Naive thymus-derived CD4-positive, alpha-beta T cell (primary cell): Measurements from ENCODE around the gene SLC16A2. TPM values are rescaled to one million over a fixed set of nuclear protein-coding genes. Genes with fewer than 3 reads are reported as not detected.

Source experiments
- ATAC-seq: fragments of 150-1000 bp; cut with Tn5 transposase; 2 replicates; pipeline ENCODE4 v1.10.0; 2021; ENCODE audit warnings: mild to moderate bottlenecking, moderate library complexity
- CTCF ChIA-PET: fragments of 350-600 bp; sonication (Branson Sonifier 250); formaldehyde crosslinking; loops from one replicate; lab custom pipeline; 2021; ENCODE audit warnings: antibody characterized with exemption; lab: Charles Lee
- POLR2A ChIA-PET: fragments of 350-600 bp; sonication (Branson Sonifier 250); formaldehyde crosslinking; loops from one replicate; lab custom pipeline; 2021; ENCODE audit warnings: antibody characterized with exemption, inconsistent platforms; lab: Charles Lee
- DNase-seq, 9 donors: peaks; one replicate each; pipeline versions ENCODE4 v3.0.0 to v3.0.0-alpha.2; 2020 to 2022; ENCODE audit warnings: mixed read lengths in 1 of 9
- H3K27ac ChIP-seq: one replicate; pipeline ENCODE4 v1.7.0; 2013; ENCODE audit warnings: mild to moderate bottlenecking, low read depth, low read length, moderate library complexity
- H3K27me3 ChIP-seq, 2 donors: one replicate each; pipeline ENCODE4 v1.7.0; 2013; ENCODE audit warnings: low read length in 2 of 2, mild to moderate bottlenecking in 2 of 2, moderate library complexity in 2 of 2; ENCODE audit not compliant: control insufficient read depth in 2 of 2, insufficient read depth in 2 of 2
- H3K36me3 ChIP-seq, 3 experiments: 1 replicate in 2 of 3; 2 replicates in 1 of 3; pipeline ENCODE4 v1.7.0; 2013; ENCODE audit warnings: low read length in 3 of 3, mild to moderate bottlenecking in 3 of 3, moderate library complexity in 1 of 3; ENCODE audit not compliant: insufficient read depth in 3 of 3, control insufficient read depth in 2 of 3
- H3K4me1 ChIP-seq, 2 donors: one replicate each; pipeline ENCODE4 v1.7.0; 2013; ENCODE audit warnings: low read length in 2 of 2, mild to moderate bottlenecking in 2 of 2, moderate library complexity in 1 of 2; ENCODE audit not compliant: control insufficient read depth in 2 of 2, insufficient read depth in 2 of 2
- H3K4me3 ChIP-seq: 2 replicates; pipeline ENCODE4 v1.7.0; 2013; ENCODE audit warnings: mild to moderate bottlenecking, low read length
- H3K9me3 ChIP-seq, 3 experiments: 1 replicate in 2 of 3; 2 replicates in 1 of 3; pipeline ENCODE4 v1.7.0; 2013; ENCODE audit warnings: low read length in 3 of 3; ENCODE audit not compliant: control insufficient read depth in 2 of 3
- H3K27ac Mint-ChIP-seq, 9 donors: one replicate each; pipeline ENCODE4 v1.8.0; 2020 to 2022; ENCODE audit warnings: mixed read lengths in 9 of 9, mild to moderate bottlenecking in 8 of 9, moderate library complexity in 5 of 9, inconsistent platforms in 2 of 9
- H3K27me3 Mint-ChIP-seq, 5 donors: one replicate each; pipeline ENCODE4 v1.8.0; 2021 to 2022; ENCODE audit warnings: mixed read lengths in 5 of 5, mild to moderate bottlenecking in 1 of 5
- H3K36me3 Mint-ChIP-seq, 5 donors: one replicate each; pipeline ENCODE4 v1.8.0; 2020 to 2022; ENCODE audit warnings: mixed read lengths in 5 of 5, mild to moderate bottlenecking in 3 of 5, inconsistent platforms in 1 of 5
- H3K4me1 Mint-ChIP-seq, 7 donors: one replicate each; pipeline ENCODE4 v1.8.0; 2020 to 2022; ENCODE audit warnings: mixed read lengths in 7 of 7, mild to moderate bottlenecking in 3 of 7, inconsistent platforms in 1 of 7
- H3K4me3 Mint-ChIP-seq, 10 donors: one replicate each; pipeline ENCODE4 v1.8.0; 2020 to 2022; ENCODE audit warnings: mild to moderate bottlenecking in 10 of 10, mixed read lengths in 10 of 10, moderate library complexity in 6 of 10, inconsistent platforms in 2 of 10
- H3K9me3 Mint-ChIP-seq, 11 donors: one replicate each; pipeline ENCODE4 v1.8.0; 2020 to 2022; ENCODE audit warnings: mixed read lengths in 11 of 11, mild to moderate bottlenecking in 4 of 11, inconsistent platforms in 1 of 11, moderate library complexity in 1 of 11
- intact Hi-C, 2 donors: fragments of 100-400 bp; cut with micrococcal nuclease; formaldehyde crosslinking; loops; one replicate each; pipeline ENCODE4 v1.15.1; 2023
- polyA plus RNA-seq, 2 donors: library from polyadenylated mRNA; unstranded; fragments of 300-500 nt; fragmentation: Illumina TruSeq; gene quantifications; one replicate each; pipeline ENCODE4 v1.2.3, GENCODE V29; 2021
- total RNA-seq, 6 experiments: library from RNA in 5 of 6; stranded (reverse) in 5 of 6; gene quantifications; 1 replicate in 5 of 6; 2 replicates in 1 of 6; pipeline ENCODE4 v1.2.3 and lab custom pipeline; 2021 to 2026

The SLC16A2 gene
- total and polyA plus RNA-seq, 7 experiments from 2014 or later = 0.24 to 0.38 (median 0.38) TPM; not detected in 2

- Histone ChIP-seq H3K9me3 (no peaks in the 10 kb centered on the region), H3K36me3 (no peaks in the 10 kb centered on the region), H3K27ac (no peak overlapping the region), H3K4me3 (peak overlapping the region; percentile 27), H3K4me1 (peaks cover 3% of the 10 kb centered on the region in 2 donors), H3K27me3 (no peaks in the 10 kb centered on the region)
- ChIA-PET POLR2A (no interaction called here), CTCF (no interaction called here)
- Mint-ChIP-seq H3K27me3 (peaks cover 0 to 47% (median 10%) of the 10 kb centered on the region in 5 donors), H3K27ac (peak overlapping the region in 1 of 9 donors; percentile 65), H3K4me3 (peak overlapping the region in 9 of 10 donors; percentile 78 to 91 (median 81)), H3K9me3 (no peaks in the 10 kb centered on the region), H3K4me1 (peaks cover 0 to 14% (median 9%) of the 10 kb centered on the region in 7 donors), H3K36me3 (no peaks in the 10 kb centered on the region)
- peak in 1 of 9 donors; percentile 0 for DNase-seq
- peak; percentile 24 for ATAC-seq
- intact Hi-C loops = loop anchor here in 1 of 2 donors (5.0 to 10.0 kb wide), 3 partner anchors 112 to 190 kb away; partner anchors contain the start of gene RLIM
Measured at GRCh38 chrX:74422576-74423288, 1.4 kb downstream of the SLC16A2 start.

- Histone ChIP-seq H3K36me3 (no peaks in the 10 kb centered on the region), H3K27ac (no peak overlapping the region), H3K9me3 (no peaks in the 10 kb centered on the region), H3K4me1 (peaks cover 3% of the 10 kb centered on the region in 2 donors), H3K4me3 (no peak overlapping the region), H3K27me3 (no peaks in the 10 kb centered on the region)
- Mint-ChIP-seq H3K27ac (no peak overlapping the region), H3K36me3 (no peaks in the 10 kb centered on the region), H3K4me1 (peaks cover 0 to 14% (median 9%) of the 10 kb centered on the region in 7 donors), H3K27me3 (peaks cover 0 to 47% (median 9%) of the 10 kb centered on the region in 5 donors), H3K4me3 (peak overlapping the region in 7 of 10 donors; percentile 14 to 91 (median 54)), H3K9me3 (no peaks in the 10 kb centered on the region)
- no peak for ATAC-seq
- CTCF ChIA-PET = no interaction called here
- no peak for DNase-seq
- intact Hi-C loops = loop anchor here in 1 of 2 donors (5.0 to 10.0 kb wide), 3 partner anchors 111 to 189 kb away; partner anchors contain the start of gene RLIM
- POLR2A ChIA-PET = no interaction called here
Measured at GRCh38 chrX:74423289-74423998, 2.2 kb downstream of the SLC16A2 start.

- no peak overlapping the region for H3K4me3 ChIP-seq
- peaks cover under 1 to 3% of the 10 kb centered on the region in 2 donors for H3K4me1 ChIP-seq
- ChIA-PET CTCF (no interaction called here), POLR2A (no interaction called here)
- Mint-ChIP-seq H3K36me3 (no peaks in the 10 kb centered on the region), H3K4me3 (no peak overlapping the region), H3K4me1 (peaks cover 0 to 6% (median 3%) of the 10 kb centered on the region in 7 donors), H3K9me3 (no peaks in the 10 kb centered on the region), H3K27ac (no peak overlapping the region), H3K27me3 (peaks cover 0 to 25% (median 0%) of the 10 kb centered on the region in 5 donors)
- H3K27me3 ChIP-seq = no peaks in the 10 kb centered on the region
- no peaks in the 10 kb centered on the region for H3K9me3 ChIP-seq
- no peak for DNase-seq
- ATAC-seq = no peak
- H3K36me3 ChIP-seq = no peaks in the 10 kb centered on the region
- no peak overlapping the region for H3K27ac ChIP-seq
- intact Hi-C loops = loop anchor here in 1 of 2 donors (10.0 kb wide), 1 partner anchor 109 kb away; no protein-coding TSS in a partner anchor
Measured at GRCh38 chrX:74426071-74426470, 4.8 kb downstream of the SLC16A2 start.

- Mint-ChIP-seq H3K4me3 (no peak overlapping the region), H3K27ac (no peak overlapping the region), H3K27me3 (peaks cover 0 to 21% (median 0%) of the 10 kb centered on the region in 5 donors), H3K36me3 (no peaks in the 10 kb centered on the region), H3K4me1 (peaks cover 0 to 5% (median 3%) of the 10 kb centered on the region in 7 donors), H3K9me3 (no peaks in the 10 kb centered on the region)
- ATAC-seq (no peak), DNase-seq (no peak)
- ChIA-PET CTCF (no interaction called here), POLR2A (no interaction called here)
- H3K9me3 ChIP-seq = no peaks in the 10 kb centered on the region
- intact Hi-C loops = loop anchor here in 1 of 2 donors (10.0 kb wide), 1 partner anchor 108 kb away; no protein-coding TSS in a partner anchor
- H3K27ac ChIP-seq = no peak overlapping the region
- H3K27me3 ChIP-seq = no peaks in the 10 kb centered on the region
- H3K4me3 ChIP-seq = no peak overlapping the region
- no peaks in the 10 kb centered on the region for H3K36me3 ChIP-seq
- peaks cover 0 to 3% of the 10 kb centered on the region in 2 donors for H3K4me1 ChIP-seq
Measured at GRCh38 chrX:74426615-74427014, 5.3 kb downstream of the SLC16A2 start.

DNA sequence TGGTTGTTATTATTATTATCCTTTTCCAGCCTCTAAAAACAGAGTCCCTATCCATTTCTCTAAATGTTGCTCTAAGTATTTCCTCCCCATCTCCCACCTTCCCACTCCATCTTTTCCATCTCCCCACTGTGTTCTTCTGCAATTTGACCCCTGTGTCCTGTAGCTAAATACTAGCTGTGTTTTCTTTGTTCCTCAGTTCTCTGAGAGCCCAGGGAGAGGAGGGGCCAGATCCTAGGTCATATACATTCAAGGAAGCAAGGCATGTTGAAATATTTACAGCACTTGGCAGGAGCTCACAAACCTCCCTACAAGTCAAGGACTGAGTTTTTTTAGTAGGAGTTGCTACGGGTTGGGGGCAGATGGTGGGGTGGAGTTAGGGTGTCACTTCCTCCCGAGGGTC is 10.5 kb downstream of the SLC16A2 start:
- H3K27ac ChIP-seq = no peak overlapping the region
- H3K27me3 ChIP-seq = no peaks in the 10 kb centered on the region
- no peaks in the 10 kb centered on the region for H3K4me1 ChIP-seq
- Mint-ChIP-seq H3K27ac (no peak overlapping the region), H3K4me1 (no peaks in the 10 kb centered on the region), H3K9me3 (no peaks in the 10 kb centered on the region), H3K27me3 (peaks cover 0 to 4% (median 0%) of the 10 kb centered on the region in 5 donors), H3K36me3 (no peaks in the 10 kb centered on the region), H3K4me3 (no peak overlapping the region)
- ATAC-seq (no peak), DNase-seq (no peak)
- no peak overlapping the region for H3K4me3 ChIP-seq
- CTCF ChIA-PET = no interaction called here
- no peaks in the 10 kb centered on the region for H3K9me3 ChIP-seq
- H3K36me3 ChIP-seq = no peaks in the 10 kb centered on the region
- intact Hi-C loops = no loop called here
- POLR2A ChIA-PET = no interaction called here

DNA sequence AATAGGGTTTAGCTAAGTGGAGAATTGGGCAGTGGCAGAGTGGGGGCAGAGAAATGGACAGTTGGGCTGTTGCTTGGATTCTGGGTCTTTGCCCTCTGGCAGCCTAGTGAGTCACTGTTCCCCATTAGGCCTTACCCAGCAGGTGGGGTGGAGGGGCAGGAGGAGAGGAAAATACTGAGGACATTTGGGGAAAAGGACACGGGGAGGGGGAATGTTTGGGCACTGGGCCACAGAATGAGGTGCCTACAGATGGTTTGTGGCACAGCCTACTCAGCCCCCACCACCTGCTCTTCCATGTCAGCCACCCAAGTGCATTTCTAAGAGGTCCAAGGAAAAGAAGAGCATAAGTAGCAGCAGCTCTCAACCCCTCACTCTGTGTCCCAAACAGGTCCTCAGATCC is 13.0 kb downstream of the SLC16A2 start:
- intact Hi-C loops = no loop called here
- Histone ChIP-seq H3K27ac (no peak overlapping the region), H3K4me3 (no peak overlapping the region), H3K27me3 (no peaks in the 10 kb centered on the region), H3K4me1 (no peaks in the 10 kb centered on the region), H3K36me3 (no peaks in the 10 kb centered on the region), H3K9me3 (no peaks in the 10 kb centered on the region)
- DNase-seq (no peak), ATAC-seq (no peak)
- Mint-ChIP-seq H3K36me3 (no peaks in the 10 kb centered on the region), H3K4me1 (no peaks in the 10 kb centered on the region), H3K4me3 (no peak overlapping the region), H3K27me3 (no peaks in the 10 kb centered on the region), H3K9me3 (no peaks in the 10 kb centered on the region), H3K27ac (no peak overlapping the region)
- CTCF ChIA-PET = no interaction called here
- POLR2A ChIA-PET = no interaction called here
